ENCODE results near the gene SDK1.

- TF ChIP-seq CTCF (conservative IDR thresholded peaks at IDR 0.05): no peak
- TF ChIP-seq ZFX (IDR thresholded peaks at IDR 0.05): no peak
Observed at GRCh38 chr7:4307316-4308204, 1006.5 kb downstream of the SDK1 start.
